Measurements from ENCODE around the gene PARL. TPM values are rescaled to one million over a fixed set of nuclear protein-coding genes. Genes with fewer than 3 reads are reported as not detected.

The PARL gene
- total and polyA plus RNA-seq, 10 of the 15 experiments (the other 5 are each of a cell fraction or from before 2014, with no cell fraction given) = 49.7 to 113 (median 77.2) TPM

DNA sequence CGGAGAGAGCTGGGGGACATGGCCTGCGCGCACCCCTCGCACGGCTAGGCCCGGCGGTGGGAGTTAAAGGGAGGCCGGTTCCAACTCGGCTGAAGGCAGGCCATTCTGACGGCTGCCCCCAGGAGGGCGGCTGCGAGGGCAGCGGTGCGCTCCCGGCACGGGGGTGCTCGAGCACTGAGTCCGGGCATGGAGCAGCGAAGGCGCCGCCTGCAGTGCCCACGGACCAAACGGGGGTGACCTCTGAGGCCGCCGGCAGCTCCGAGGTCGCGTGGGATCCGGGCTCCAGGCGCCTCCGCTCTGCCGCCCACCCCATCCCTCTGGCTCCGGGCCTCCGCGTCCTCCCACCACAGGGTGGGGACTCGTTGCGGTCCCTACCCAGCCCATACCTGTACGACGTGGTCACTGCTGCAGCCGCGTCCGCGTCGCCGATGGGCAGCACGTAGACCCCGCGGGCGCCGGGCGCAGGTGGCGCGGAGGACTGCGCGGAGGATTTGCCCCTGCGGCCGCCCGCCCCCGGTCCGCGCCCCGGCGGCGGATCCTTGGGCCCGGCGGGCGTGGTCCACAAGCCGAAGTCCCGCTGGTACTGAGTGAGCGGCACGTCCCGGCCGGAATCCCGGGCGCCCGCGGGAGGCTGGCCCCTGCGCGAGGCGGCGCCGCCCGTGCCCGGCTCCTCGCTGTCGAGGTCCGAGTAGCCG lies 59.8 kb downstream of the PARL start:
- FAIRE-seq = no peak
- Histone ChIP-seq H3K9me3 (replicated peaks; ENCODE audit: control insufficient read depth, insufficient read depth, low read length) (no peaks in the 10 kb centered on the region), H3K79me2 (ENCODE audit: control insufficient read depth, insufficient read depth, low read length) (no peaks in the 10 kb centered on the region), H3K4me3 (peak overlapping the region; percentile 66; the same call in 1 of the 2 replicates), H3K36me3 (ENCODE audit: control insufficient read depth in 2 of 2, insufficient read depth in 2 of 2, low read length in 1 of 2) (peaks cover 0 to 4% of the 10 kb centered on the region in 2 experiments; a peak in 2 of 4 replicates), H3K9ac (ENCODE audit: control insufficient read depth, insufficient read depth, low read length) (no peak overlapping the region; the same call in 1 of the 2 replicates), H4K20me1 (ENCODE audit: control insufficient read depth, insufficient read depth) (no peaks in the 10 kb centered on the region), H3K27ac (ENCODE audit: control insufficient read depth, insufficient read depth) (no peak overlapping the region), H2AFZ (ENCODE audit: control insufficient read depth, low read depth, low read length) (peak overlapping the region; percentile 63; the same call in 1 of the 2 replicates), H3K27me3 (replicated peaks in 1 of 2; ENCODE audit: control insufficient read depth in 2 of 2, insufficient read depth in 2 of 2, low read length in 1 of 2) (no peaks in the 10 kb centered on the region), H3K4me2 (ENCODE audit: control insufficient read depth, insufficient read depth) (peak overlapping the region; percentile 96), H3K4me1 (ENCODE audit: control insufficient read depth, insufficient read depth, low read length) (peaks cover 10% of the 10 kb centered on the region)
- SMC1A ChIA-PET (ENCODE audit: uncharacterized antibody, unreplicated experiment) = no interaction called here
- WGBS (ENCODE audit: insufficient coverage, insufficient replicate concordance, low lambda C conversion rate, missing lambda C conversion rate) = 6% methylated on average over 72 of the region's 88 CpGs
- intact Hi-C loops (cut with micrococcal nuclease; ENCODE audit: unreplicated experiment) (no loop called here), in situ Hi-C loops (cut with MboI) (no loop called here)
- CTCF ChIA-PET = no interaction called here
- no peak for DNase-seq (ENCODE audit: low read depth, low spot score)
- no TSS peak for BruUV-seq (replicated peaks)
- ATAC-seq = peak; percentile 60
- RAD21 ChIA-PET (ENCODE audit: unreplicated experiment) = no interaction called here
- POLR2A ChIA-PET = no interaction called here
- TF ChIP-seq RBBP5 (conservative IDR thresholded peaks at IDR 0.05) (no peak), RFX5 (IDR thresholded peaks at IDR 0.05; ENCODE audit: low read depth, low read length) (no peak), GATAD2B (conservative IDR thresholded peaks at IDR 0.05; ENCODE audit: low read depth) (0 out of 2 replicates have a peak, but pooled peaks have one; percentile 44), IKZF1 (conservative IDR thresholded peaks at IDR 0.05) (peak; percentile 48; the same call in 1 of the 2 replicates), EGR1 (IDR thresholded peaks at IDR 0.05; ENCODE audit: borderline replicate concordance in 1 of 2, low read depth in 2 of 2, low read length in 2 of 2) (0 out of 3 replicates have a peak, but pooled peaks of 1 of the 2 experiments have one; percentile 2), ZNF384 (IDR thresholded peaks at IDR 0.05; ENCODE audit: borderline replicate concordance, low read depth, low read length) (no peak), NR2F1 (conservative IDR thresholded peaks at IDR 0.05) (0 out of 2 replicates have a peak, but pooled peaks have one; percentile 46)
- TF ChIP-seq, protein P1, sequence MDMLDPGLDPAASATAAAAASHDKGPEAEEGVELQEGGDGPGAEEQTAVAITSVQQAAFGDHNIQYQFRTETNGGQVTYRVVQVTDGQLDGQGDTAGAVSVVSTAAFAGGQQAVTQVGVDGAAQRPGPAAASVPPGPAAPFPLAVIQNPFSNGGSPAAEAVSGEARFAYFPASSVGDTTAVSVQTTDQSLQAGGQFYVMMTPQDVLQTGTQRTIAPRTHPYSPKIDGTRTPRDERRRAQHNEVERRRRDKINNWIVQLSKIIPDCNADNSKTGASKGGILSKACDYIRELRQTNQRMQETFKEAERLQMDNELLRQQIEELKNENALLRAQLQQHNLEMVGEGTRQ (IDR thresholded peaks at IDR 0.05; ENCODE audit: borderline replicate concordance, low read depth, low read length) = no peak
